Measurements from ENCODE around the gene NOC2L.
"Not testable (repeated sequence)": the region's sequence is repeated elsewhere in the genome, so short reads cannot be mapped to it uniquely, and the experiment has no call there.

The NOC2L gene

GRCh38 chr1:904310-904950 is 54.6 kb downstream of the NOC2L start:
- DNase-seq (ENCODE audit: low spot score): peak; percentile 85

GRCh38 chr1:903721-904271 is 55.3 kb downstream of the NOC2L start:
- no peak for DNase-seq (ENCODE audit: low spot score)

- DNase-seq (ENCODE audit: low spot score): no peak
These were observed 55.8 kb downstream of the NOC2L start for GRCh38 chr1:903305-903704.

GRCh38 chr1:902802-903201 is 56.3 kb downstream of the NOC2L start:
- DNase-seq (ENCODE audit: low spot score): no peak

- no peak for DNase-seq (ENCODE audit: low spot score)
These were observed 57.8 kb downstream of the NOC2L start for GRCh38 chr1:901108-901859.

- no peak for DNase-seq (ENCODE audit: low spot score)
These were observed 59.3 kb downstream of the NOC2L start for GRCh38 chr1:899636-900317.

- DNase-seq (ENCODE audit: low spot score): not testable (repeated sequence)
These were observed 61.1 kb downstream of the NOC2L start for GRCh38 chr1:897951-898350.

- DNase-seq (ENCODE audit: low spot score): no peak
These were observed 61.8 kb downstream of the NOC2L start for GRCh38 chr1:897226-897625.
